Activated CD4-positive, alpha-beta T cell treated with anti-CD3 and anti-CD28 coated beads, Interleukin-2, Interleukin-6, amounts not matched to agents 100 ng/mL and 50 ng/mL, durations not matched to agents 16 hours and 8 hours (primary cell): Measurements from ENCODE around the gene MBD3.

Experiments used
- DNase-seq: peaks from one replicate; pipeline ENCODE4 v3.0.0-alpha.2; 2020

Gene MBD3

DNA sequence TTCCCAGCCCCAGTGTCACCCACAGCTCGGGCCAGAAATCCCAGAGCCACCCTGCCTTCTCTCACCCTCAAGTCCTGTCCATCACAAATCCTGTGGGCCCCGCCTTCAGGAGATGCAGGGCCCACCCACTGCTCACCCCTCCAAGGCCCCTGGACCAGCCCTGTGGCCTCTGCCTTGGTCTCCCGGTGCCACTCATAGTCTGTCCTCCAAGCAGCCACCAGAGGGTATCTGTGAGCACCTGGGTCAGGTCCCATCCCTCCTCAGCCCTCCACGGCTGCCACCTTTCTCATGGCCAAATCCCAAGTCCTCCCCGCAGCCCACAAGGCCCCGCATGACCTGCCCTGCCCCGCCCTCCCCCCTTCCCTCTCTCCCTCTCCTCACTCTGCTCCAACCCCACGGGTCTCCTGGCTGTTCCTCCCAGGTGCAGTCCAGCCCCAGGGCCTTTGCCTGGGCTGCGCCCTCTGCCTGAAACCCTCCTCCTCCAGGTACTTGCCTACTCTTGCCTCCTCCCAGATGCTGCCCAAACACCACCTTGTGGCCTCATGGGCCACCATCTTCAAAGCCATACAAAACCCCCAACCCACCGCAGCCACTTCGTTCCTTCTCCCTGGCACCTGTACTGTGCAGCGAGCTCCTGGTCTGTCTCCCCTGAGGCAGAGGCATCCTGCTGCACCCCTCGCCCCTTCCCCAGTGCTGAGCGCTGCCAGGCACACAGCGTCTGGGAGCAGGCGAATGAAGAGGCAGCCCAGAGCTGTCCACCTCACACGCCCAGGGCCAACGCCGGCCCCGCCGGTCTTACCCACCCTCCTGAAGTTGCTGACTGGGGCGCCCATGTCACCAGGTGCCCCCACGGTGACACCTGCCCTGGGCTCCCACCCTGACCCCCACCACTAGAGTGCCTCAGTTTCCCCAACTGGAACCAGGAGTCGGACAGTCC is 25.8 kb upstream of the MBD3 start:
- DNase-seq: peak; percentile 36

DNA sequence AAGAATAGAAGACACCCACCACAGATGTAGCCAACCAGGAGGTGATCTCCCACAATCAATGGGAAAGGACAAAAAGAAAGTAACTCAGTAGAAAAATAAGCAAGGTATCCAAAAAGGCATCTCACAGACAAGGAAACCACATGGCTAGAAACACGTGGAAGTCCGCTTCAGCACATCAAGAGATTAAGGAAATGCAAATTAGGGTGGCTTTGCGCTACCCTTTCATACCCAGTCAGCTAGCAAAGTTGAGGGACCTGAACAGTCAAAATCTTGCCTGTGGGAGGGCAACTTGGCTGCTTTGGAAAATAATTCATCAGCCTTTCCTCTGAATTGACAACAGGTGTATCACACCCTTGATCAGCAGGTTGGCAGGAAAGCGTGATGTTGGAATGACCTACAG is 24.2 kb upstream of the MBD3 start:
- no peak for DNase-seq

- DNase-seq: no peak
Measured at GRCh38 chr19:1616396-1616795, 23.7 kb upstream of the MBD3 start.

GRCh38 chr19:1615156-1615765 is 22.6 kb upstream of the MBD3 start:
- DNase-seq: no peak

- DNase-seq: no peak
Measured at GRCh38 chr19:1613808-1614570, 21.3 kb upstream of the MBD3 start.

DNA sequence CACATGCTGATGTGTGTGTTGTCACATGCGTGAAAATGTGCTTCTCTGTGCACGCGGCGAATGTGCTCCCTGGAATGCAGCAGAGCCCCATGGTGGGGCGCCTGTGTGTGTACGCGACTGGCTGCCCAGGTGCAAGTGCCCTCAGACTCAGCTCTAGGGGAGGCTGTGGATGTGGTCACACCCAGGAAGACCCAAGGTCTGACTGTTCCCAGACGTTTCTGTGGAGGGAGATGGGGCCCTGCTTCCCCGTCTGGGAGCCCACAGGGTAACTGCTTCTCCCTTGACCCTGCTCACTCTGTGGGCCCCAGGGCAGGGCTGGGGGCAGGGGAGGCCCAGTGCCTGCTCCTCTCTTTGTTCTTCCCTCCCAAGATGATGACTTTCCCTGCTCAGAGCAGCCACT is 20.5 kb upstream of the MBD3 start:
- DNase-seq: no peak

DNA sequence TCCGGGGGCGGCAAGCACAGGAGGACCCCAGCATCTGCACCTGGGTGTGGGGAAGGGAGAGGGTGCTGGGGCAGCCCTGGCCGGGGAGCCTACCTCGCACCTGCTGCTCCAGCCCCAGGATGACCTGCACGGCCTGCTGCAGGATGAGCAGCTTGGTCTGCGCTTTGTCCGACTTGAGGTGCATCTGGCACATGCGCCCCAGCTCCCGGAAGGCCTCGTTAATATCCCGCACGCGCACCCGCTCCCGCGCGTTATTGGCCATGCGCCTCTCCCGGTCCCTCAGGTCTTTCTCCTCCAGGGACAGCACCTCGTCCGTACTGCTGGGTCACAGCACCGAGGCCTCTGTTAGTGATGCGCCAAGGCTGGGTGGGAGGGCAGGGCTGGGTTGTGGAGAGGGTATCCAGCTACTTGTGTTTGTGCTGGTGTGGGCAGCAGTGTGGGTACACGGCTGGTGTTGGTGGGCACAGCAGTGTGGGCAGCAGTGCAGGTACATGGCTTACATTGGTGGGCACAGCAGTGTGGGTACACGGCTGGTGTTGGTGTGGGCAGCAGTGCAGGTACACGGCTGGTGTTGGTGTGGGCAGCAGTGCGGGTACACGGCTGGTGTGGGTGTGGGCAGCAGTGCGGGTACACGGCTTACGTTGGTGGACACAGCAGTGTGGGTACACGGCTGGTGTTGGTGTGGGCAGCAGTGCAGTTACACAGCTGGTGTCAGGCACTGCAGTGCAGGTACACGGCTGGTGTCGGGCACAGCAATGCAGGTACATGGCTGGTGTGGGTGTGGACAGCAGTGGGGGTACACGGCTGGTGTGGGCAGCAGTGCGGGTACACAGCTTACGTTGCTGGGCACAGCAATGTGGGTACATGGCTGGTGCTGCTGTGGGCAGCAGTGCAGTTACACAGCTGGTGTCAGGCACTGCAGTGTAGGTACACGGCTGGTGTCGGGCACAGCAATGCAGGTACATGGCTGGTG is 19.7 kb upstream of the MBD3 start:
- no peak for DNase-seq

DNA sequence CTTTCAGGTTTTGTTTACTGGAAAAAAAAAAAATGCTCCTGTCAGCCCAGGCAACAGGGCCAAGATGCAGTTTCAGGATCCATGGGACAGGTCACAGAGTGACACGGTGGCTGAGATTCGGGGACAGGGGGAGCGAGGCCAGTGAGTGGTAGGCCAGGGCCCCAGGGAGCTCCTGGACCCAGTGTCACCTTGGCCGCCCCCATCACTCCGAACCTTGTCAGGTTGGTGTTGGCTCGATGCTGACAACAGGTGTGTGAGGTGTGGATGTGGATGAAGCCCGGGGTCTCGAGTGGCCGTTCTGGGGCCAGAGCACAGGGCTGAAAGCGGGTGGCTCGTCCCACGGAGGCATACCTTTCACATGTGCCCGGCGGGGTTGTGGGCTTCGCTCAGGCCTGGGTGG is 18.7 kb upstream of the MBD3 start:
- no peak for DNase-seq

- DNase-seq: no peak
Measured at GRCh38 chr19:1610579-1610978, 17.9 kb upstream of the MBD3 start.

DNA sequence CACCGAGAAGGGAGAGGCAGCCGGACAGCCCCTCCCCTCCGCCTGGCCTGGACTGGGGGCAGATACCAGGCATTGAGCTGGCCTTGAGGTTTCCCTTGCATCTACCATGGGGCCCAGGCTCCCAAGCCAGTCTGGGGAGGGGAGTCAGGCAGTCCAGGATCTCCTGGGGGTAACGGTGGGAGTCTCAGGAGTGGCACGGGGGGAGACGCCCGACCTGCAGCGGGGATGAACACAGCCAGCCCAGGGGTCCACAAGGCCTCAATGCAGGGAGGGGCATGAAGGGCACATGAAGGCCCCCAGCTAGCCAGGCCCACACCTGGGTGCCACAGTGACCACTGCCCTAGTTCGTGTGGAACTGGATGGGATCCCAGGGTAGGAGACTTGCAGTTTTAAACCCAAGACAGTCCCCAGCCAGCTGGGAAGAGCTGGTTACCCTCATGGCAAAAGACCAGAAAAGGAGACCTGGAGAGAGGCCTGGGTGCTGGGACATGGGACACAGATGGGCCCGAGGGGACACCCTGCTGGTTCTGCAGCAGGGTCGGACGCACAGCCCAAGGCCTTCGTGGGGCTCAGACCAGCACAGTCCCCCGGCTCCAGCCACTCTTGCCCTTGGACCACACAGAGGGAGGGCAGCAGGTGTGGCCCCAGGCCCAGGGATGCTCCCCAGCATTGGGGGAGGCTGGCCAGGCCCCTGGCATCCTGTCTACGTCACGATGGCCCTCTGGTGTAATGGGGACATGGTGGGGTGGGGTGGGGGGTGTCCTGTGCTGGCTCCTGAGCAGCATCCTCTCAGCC is 17.2 kb upstream of the MBD3 start:
- no peak for DNase-seq

DNA sequence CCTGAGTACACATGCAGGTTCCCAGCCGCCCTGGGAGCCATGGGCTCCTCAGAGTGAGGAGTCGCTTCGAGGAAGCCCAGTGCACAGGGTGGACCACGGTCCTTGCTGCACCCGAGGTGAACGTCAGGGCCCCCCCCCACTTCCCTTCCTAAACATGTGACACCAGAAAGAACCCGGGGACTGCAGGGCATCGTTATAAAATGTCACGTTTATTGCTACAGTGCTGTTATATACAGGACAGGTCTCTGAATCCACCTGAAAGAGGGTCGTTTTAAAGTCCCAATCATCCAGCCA is 16.4 kb upstream of the MBD3 start:
- no peak for DNase-seq

- no peak for DNase-seq
Measured at GRCh38 chr19:1608359-1609102, 15.9 kb upstream of the MBD3 start.

DNA sequence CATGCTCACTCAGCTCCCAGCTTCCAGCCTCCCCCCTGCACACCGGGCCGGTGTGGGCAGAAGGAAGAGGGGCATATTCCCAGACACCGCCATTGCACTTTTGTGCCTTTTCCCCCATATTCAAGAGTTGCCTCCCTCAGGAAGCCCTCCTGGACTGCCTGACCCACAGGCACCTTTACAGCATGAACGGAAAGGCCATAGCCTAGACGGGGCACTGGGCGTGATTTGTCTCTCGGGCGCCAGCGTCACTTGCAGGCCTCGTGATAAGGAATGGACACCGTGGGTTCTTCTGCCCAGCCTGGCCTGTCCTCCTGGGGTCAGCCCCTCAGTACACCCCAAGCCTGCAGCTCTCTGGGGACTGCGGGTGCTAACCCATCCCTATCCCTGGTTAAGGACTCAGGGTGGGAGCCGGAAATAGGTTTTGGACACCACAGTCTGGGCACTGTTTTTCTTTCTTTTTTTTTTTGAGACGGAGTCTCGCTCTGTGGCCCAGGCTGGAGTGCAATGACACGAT is 13.5 kb upstream of the MBD3 start:
- DNase-seq: no peak

- DNase-seq: peak; percentile 96
Measured at GRCh38 chr19:1605236-1606137, 12.8 kb upstream of the MBD3 start, which contains the start of gene UQCR11. TSS of gene UQCR11 (minus strand) at chr19:1605462. CDS start at chr19:1605409, 53 bp downstream.

GRCh38 chr19:1602091-1602707 is 9.5 kb upstream of the MBD3 start:
- DNase-seq: no peak

DNA sequence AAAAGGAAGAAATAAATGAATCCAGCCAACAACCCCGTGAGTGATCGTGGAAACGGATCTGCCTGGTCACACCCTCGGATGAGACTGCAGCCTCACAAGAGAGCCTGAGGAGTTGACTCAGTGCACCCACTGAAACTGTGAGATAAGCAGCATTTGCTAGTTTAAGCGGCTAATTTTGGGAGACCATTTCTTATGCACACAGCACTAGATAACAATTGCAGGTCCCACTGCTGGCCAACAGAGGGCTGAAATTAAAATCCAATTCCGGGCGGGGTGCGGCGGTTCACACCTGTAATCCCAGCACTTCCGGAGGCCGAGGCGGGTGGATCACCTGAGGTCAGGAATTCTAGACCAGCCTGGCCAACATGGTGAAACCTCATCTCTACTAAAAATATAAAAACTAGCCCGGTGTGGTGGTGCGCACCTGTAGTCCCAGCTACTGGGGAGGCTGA is 9.0 kb upstream of the MBD3 start:
- no peak for DNase-seq

DNA sequence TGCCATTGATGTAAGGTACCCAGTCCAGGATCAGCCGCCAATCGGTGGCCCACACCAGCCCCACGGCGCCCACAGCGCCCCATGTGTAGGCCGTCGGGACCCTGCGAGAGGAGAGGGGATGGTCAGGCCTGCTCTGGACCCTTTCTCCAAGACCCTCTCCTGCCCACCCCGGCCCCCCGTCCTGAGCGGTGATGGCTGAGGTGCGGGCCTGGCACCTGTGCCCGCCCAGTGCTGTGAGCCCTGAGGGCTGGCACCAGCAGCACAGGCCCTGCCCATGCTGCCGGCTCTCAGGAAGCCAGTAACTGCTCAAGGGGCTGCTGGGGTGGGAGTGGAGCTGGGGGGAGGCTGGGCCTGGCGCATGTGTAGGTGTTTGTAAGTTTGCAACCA is 6.8 kb upstream of the MBD3 start:
- no peak for DNase-seq

GRCh38 chr19:1598777-1599459 is 6.3 kb upstream of the MBD3 start:
- no peak for DNase-seq

DNA sequence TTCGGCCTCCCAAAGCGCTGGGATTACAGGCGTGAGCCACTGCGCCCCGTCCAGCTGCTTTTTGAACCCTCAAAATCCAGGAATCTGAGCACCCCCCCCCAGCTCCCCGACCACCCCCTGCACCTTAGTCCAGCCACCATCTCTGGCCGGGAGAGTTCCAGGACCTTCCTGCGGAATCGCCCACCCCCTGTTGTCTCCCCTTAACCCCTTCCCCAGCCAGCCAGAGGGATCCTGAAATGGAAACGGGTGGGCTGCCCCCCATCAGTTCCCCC is 772 bp upstream of the MBD3 start:
- no peak for DNase-seq
